GM19023 (cell line): ENCODE data around the gene SECTM1.

ENCODE experiments used
- ATAC-seq: cut with Tn5 transposase; IDR thresholded peaks from one replicate; pipeline ENCODE4 v1.9.1; 2021; ENCODE audit warnings: mild to moderate bottlenecking, moderate library complexity; ENCODE audit not compliant: unreplicated experiment

Gene SECTM1

GRCh38 chr17:82329683-82330321 is 3.8 kb downstream of the SECTM1 start:
- ATAC-seq, result no peak

DNA sequence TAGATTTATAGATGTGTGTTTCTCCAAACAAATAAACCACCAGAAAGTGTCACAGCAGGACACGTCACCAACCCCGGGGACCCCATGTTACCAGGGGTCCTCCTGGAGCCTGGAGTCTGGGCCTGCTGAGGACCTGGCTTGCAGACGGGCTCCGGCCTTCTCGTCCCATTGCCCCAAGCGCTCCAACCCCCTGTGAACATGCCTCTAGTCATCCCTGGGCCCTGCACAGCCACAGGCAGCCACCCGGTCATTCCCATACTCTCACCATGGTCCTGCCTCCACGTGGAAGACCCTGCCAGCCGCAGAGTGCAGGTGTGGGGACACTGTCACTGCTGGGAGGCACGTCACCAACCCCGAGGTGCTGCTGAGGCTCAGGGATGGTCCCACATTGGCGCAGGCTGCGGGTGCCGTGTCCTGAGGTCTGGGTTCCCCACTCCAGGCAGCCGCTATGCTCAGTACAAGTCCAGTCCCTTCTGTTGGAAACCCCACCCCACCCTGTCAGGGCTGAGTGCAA is 4.5 kb downstream of the SECTM1 start:
- ATAC-seq, result no peak

DNA sequence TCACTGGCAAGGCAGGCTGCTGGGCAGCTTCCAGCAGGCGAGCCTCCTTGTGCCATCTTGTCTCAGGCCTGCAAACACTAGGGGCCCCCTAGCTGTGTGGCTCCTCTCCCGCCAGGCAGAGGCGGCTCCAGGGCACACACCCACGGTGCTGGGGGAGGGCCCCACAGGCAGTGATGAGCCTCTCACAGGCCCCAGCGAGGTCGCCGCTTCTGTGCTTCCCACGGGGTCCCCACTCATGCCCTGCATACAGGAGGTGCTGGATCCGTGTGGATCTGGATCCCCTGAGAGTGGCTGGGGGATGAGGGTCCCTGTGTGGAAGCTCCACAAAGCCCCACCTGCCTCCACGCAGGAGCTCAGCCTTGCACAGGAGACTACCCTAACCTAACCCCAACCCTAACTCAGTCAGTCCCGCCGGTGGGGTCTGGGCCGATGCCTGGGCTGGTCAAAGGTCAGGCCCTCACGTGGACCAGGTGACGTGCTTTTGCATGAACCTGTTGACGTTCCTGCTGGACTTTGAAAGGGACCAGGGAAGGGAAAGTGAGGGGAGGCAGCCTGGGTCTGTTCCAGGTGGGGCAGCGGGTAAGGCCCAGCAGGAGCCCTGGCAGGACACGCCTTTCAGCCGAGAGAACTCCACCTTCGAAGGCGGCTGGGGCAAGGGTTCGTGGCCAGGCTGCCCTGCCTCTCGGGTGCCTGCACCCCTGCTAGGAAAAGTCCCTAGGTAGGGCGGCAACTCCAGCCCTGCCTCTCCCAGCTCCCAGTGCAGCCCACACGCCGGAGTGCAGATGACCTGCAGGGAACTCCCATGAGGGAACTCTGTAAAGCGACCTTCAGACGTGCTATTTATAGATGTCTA is 5.2 kb downstream of the SECTM1 start:
- ATAC-seq, result no peak

GRCh38 chr17:82327757-82328140 is 5.8 kb downstream of the SECTM1 start:
- ATAC-seq, result no peak

DNA sequence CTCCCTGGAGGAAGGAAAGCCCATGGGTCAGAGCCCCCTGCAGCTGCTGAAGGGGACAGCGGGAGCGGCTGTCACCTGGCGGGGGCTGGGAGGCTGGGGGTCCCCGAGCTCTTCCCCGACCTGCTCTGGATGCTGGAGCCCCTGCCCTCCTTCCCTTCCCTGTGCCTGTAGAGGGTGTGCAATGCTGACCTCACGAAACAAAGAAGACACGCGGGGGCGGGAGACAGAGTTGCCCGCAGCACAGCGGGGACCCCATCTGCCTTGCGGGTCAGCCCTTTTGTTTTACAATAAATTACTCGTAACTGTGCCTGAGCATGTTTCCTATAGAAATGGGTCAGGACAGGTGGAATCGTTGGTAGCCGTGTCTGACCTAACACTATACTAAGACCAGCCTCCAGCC is 6.3 kb downstream of the SECTM1 start:
- no peak for ATAC-seq

DNA sequence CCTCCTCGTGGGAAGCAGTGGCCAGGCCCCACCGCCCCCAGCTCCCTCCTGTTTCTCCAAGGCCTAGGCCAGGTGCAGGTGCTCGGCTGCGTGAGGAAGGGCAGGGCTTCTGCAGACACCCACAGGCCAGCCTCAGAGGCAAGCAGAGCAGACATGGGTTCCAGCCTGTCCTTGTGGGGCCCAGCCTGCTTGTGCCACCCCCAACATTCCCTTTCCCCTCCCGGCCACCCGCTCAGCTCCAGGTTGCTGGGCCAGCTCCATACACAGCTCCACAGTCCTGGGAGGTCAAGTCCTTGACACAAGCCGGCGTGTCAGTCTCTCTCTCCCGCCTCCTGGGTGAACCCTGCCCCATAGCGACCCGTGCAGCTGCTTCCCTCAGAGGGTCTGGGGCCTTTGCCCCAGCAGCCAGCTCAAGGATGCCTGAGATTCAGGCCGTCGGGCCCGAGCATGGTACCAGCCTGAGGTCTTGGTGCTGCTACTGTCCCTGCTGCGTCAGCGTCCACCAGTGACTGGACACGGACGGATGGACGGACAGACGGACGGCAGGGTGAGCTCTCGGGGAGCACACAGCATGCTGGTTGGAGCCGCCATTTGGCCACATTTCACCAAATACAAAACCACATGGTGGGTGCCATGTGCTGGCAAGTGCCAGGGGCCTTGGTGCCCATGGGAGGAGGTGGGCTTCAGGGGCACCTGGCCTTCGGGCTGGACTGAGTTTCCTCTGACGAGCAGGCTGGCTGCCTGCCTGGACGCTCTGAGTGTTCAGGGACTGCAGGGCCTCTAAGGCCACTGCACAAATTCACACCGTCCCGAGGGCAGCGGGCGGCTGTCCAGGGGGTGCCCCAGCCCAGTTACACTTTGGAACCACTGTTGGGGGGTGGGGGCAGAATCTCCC is 8.0 kb downstream of the SECTM1 start:
- no peak for ATAC-seq

DNA sequence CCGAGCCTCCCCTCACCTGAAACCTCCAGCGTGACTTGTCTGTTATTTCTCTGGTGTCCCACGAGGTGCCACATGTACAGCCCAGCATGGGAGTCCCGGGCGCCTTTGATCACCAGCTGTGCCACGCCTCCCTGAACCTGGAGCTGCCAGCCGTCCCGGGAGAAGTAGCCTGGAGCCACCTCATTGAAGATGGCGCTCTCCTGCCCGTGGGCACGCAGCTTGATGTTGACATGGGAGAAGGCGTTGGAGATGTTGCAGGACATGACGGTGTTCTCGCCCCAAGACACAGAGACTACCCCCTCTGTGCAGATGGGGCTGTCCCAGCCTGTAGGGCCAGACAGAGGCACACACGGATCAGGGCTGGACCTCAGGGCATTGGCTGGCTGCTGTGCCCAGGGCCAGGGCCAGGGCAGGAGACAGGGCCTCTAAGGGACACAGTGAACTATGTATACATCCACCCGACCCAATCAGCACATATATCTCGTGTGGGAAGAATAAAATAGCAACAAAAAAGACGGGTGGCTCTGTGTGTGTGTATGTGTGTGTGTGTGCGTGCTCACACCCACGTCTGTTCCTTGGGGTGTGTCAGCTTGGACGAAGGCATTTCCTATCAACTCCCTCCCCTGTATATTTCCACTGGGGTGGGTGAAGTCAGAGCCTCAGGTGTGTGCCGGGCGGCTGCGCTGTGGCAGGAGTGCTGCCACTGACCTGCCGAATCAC is 8.8 kb downstream of the SECTM1 start:
- no peak for ATAC-seq

- no peak for ATAC-seq
These were observed 9.9 kb downstream of the SECTM1 start for GRCh38 chr17:82323514-82324234.

- no peak for ATAC-seq
These were observed 10.8 kb downstream of the SECTM1 start for GRCh38 chr17:82322526-82323453.

- no peak for ATAC-seq
These were observed 11.6 kb downstream of the SECTM1 start for GRCh38 chr17:82321947-82322466.

- ATAC-seq, result no peak
These were observed 12.3 kb downstream of the SECTM1 start for GRCh38 chr17:82320956-82321927.

DNA sequence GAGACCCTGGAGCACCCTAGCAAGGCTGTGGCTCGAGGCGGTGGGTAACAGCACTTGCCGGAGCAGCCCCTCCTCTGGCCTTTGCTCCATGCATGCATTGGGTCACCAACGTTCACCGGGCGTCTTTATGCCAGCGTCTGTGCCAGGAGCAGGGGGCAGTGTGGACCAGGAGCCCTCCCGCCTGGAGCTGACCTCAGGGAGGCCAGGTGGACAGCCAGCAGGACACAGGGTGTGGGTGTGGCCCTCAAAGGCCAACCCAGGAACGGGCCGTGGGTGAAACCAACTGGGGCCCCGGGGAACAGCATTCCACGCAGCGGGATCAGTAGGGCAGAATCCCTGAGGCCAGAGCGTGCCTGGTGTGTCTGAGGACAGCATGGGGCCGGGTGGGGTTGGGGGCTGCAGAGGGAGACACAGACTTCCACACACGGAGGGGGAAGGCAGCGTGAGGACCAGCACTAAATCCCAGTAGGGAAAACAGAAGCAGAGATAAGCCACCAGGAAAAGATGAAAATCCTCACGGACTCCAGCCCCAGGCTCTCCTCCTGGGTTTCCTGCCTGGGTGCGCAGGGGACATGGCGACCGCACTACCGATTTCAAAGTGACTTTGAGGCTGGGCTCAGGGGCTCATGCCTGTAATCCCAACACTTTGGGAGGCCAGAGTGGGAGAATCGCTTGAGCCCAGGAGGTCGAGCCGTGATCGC is 13.3 kb downstream of the SECTM1 start:
- ATAC-seq, result no peak

- no peak for ATAC-seq
These were observed 13.9 kb downstream of the SECTM1 start for GRCh38 chr17:82319619-82320062.

DNA sequence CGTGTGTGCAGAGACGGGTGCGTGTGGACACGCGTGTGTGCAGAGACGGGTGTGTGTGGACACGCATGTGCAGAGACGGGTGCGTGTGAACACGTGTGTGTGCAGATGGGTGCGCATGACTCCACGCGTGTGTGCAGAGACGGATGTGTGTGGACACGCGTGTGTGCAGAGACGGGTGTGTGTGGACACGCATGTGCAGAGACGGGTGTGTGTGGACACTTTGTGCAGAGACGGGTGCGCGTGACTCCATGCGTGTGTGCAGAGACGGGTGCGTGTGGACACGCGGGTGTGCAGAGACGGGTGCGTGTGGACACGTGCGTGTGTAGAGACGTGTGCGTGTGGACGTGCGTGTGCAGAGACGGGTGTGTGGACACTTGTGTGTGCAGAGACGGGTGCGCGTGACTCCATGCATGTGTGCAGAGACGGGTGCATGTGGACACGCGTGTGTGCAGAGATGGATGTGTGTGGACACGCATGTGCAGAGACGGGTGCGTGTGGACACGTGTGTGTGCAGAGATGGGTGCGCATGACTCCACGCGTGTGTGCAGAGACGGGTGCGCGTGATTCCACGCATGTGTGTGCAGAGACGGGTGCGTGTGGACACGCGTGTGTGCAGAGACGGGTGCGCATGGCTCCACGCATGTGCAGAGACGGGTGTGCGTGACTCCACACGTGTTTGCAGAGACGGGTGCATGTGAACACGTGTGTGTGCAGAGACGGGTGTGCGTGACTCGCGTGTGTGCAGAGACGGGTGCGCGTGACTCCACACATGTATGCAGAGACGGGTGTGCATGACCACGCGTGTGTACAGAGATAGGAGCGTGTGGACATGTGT is 14.6 kb downstream of the SECTM1 start:
- no peak for ATAC-seq

GRCh38 chr17:82318169-82318498 is 15.4 kb downstream of the SECTM1 start:
- ATAC-seq, result no peak
